ENCODE results near the gene ATP6V1C2.

- TF ChIP-seq CTCF (IDR thresholded peaks at IDR 0.05; ENCODE audit: low read depth, low read length, poor library complexity, severe bottlenecking), result no peak
- no peak for TF ChIP-seq EZH2phosphoT487 (IDR thresholded peaks at IDR 0.05; ENCODE audit: borderline replicate concordance, low read length)
Observed at GRCh38 chr2:10798783-10799182, 77.4 kb downstream of the ATP6V1C2 start.

All from DOHH2 (cell line).